Measurements from ENCODE around the gene FAIM2.

The FAIM2 gene

GRCh38 chr12:49894751-49895148, 8.9 kb downstream of the FAIM2 start:
- no peak for DNase-seq (ENCODE audit: low read depth, low spot score)

- peak; percentile 87 for DNase-seq (ENCODE audit: low read depth, low spot score)
Measured at GRCh38 chr12:49893753-49894750, 9.6 kb downstream of the FAIM2 start.

GRCh38 chr12:49892732-49893317, 10.9 kb downstream of the FAIM2 start:
- DNase-seq (ENCODE audit: low read depth, low spot score): no peak

- no peak for DNase-seq (ENCODE audit: low read depth, low spot score)
Measured at GRCh38 chr12:49892084-49892731, 11.5 kb downstream of the FAIM2 start.

GRCh38 chr12:49891476-49891875, 12.2 kb downstream of the FAIM2 start:
- no peak for DNase-seq (ENCODE audit: low read depth, low spot score)

GRCh38 chr12:49891012-49891411, 12.7 kb downstream of the FAIM2 start:
- DNase-seq (ENCODE audit: low read depth, low spot score): no peak

- no peak for DNase-seq (ENCODE audit: low read depth, low spot score)
Measured at GRCh38 chr12:49890096-49890461, 13.6 kb downstream of the FAIM2 start.

- DNase-seq (ENCODE audit: low read depth, low spot score): no peak
Measured at GRCh38 chr12:49889361-49890095, 14.2 kb downstream of the FAIM2 start.

- DNase-seq (ENCODE audit: low read depth, low spot score): no peak
Measured at GRCh38 chr12:49888461-49889151, 15.1 kb downstream of the FAIM2 start.

- DNase-seq (ENCODE audit: low read depth, low spot score): peak; percentile 84
Measured at GRCh38 chr12:49887536-49888401, 15.9 kb downstream of the FAIM2 start.

- no peak for DNase-seq (ENCODE audit: low read depth, low spot score)
Measured at GRCh38 chr12:49887091-49887490, 16.6 kb downstream of the FAIM2 start.

GRCh38 chr12:49885663-49886461, 17.8 kb downstream of the FAIM2 start:
- DNase-seq (ENCODE audit: low read depth, low spot score): no peak

- peak; percentile 41 for DNase-seq (ENCODE audit: low read depth, low spot score)
Measured at GRCh38 chr12:49885118-49885517, 18.6 kb downstream of the FAIM2 start.

- DNase-seq (ENCODE audit: low read depth, low spot score): no peak
Measured at GRCh38 chr12:49882851-49883464, 20.7 kb downstream of the FAIM2 start.

GRCh38 chr12:49882248-49882850, 21.4 kb downstream of the FAIM2 start:
- DNase-seq (ENCODE audit: low read depth, low spot score): peak; percentile 64

- DNase-seq (ENCODE audit: low read depth, low spot score): no peak
Measured at GRCh38 chr12:49881415-49882247, 22.1 kb downstream of the FAIM2 start.

GRCh38 chr12:49880756-49881414, 22.8 kb downstream of the FAIM2 start:
- DNase-seq (ENCODE audit: low read depth, low spot score): no peak

Measured in ELF-1 (cell line).